GM12864 (cell line): ENCODE results near the gene SLC16A11.

Source experiments
- DNase-seq: peaks from one replicate; pipeline ENCODE4 v3.0.0-alpha.2; 2011; ENCODE audit warnings: low read depth
- H3K4me3 ChIP-seq: 2 replicates; pipeline ENCODE4 v1.5.1; 2011; ENCODE audit warnings: mild to moderate bottlenecking, low read depth, low read length, control low read depth
- CTCF ChIP-seq: IDR thresholded peaks from 2 replicates; pipeline ENCODE4 v1.5.1; 2011; ENCODE audit warnings: low read depth, mild to moderate bottlenecking, moderate library complexity, low read length, control low read depth, inconsistent platforms; ENCODE audit errors: missing control alignments

SLC16A11 gene

DNA sequence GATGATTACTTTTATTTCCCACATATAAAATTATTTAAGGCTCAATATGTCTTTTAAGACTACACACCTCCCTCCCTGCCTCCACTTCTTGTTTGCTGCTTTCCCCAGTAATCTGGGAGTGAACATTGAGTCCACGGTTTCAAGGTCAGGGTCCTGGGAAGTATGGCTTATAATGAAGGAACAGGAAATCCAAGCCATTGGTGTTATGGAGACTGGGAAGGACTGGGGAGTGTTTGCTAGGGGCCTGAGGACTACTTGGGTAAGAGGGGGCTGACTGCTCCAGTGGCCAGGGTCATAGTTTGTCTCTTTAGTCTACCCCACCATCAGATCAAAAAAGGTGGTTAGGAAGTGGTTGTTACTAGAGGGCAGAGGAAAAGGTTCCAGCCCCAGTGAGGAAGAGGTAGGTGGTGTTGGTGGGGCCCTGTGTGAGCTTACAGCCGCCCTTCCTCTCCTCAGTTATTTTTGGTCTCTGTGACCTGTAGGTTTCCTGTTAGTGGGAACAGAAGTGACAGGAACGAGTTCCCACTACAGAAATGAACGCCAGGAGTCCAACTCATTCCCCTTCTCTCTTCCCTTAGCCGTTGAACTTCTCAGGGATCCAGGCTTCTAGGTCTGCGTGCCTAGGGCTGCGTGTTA lies 8.8 kb downstream of the SLC16A11 start:
- no peak for DNase-seq
- no peak for TF ChIP-seq CTCF
- H3K4me3 ChIP-seq: peak overlapping the region; percentile 70

GRCh38 chr17:7029659-7030058 lies 14.2 kb downstream of the SLC16A11 start:
- peak overlapping the region; percentile 13; the same call in 1 of the 2 replicates for H3K4me3 ChIP-seq
- TF ChIP-seq CTCF: no peak
- no peak for DNase-seq

GRCh38 chr17:7029096-7029495 lies 14.8 kb downstream of the SLC16A11 start:
- no peak for DNase-seq
- no peak overlapping the region for H3K4me3 ChIP-seq
- TF ChIP-seq CTCF: no peak

DNA sequence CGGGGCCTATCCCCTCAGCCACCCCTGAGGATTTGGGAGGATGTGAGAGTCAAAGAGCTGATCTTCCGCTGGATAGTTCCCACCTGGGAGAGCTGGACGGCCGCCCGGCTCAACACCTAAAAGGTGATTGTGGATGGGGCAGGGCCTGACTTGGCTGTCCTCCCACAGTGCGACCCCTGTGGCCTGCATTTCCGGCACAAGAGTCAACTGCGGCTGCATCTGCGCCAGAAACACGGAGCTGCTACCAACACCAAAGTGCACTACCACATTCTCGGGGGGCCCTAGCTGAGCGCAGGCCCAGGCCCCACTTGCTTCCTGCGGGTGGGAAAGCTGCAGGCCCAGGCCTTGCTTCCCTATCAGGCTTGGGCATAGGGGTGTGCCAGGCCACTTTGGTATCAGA lies 16.6 kb downstream of the SLC16A11 start:
- no peak for TF ChIP-seq CTCF
- H3K4me3 ChIP-seq: no peak overlapping the region
- no peak for DNase-seq

DNA sequence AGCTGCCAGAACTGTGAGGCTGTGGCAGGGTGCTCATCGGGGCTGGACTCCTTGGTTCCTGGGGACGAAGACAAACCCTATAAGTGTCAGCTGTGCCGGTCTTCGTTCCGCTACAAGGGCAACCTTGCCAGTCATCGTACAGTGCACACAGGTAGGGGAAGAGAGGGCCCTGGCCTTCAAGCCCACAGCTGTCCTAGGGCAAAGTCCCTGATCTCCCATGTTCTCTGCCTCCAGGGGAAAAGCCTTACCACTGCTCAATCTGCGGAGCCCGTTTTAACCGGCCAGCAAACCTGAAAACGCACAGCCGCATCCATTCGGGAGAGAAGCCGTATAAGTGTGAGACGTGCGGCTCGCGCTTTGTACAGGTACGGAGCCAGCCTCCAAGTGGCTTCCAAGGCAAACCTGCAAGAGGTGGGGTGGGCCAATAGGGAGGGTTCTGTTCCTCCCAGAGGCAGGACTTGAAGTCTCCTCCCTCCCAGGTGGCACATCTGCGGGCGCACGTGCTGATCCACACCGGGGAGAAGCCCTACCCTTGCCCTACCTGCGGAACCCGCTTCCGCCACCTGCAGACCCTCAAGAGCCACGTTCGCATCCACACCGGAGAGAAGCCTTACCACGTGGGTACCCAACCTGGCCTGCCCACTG lies 17.3 kb downstream of the SLC16A11 start:
- no peak for DNase-seq
- no peak overlapping the region for H3K4me3 ChIP-seq
- TF ChIP-seq CTCF: no peak

DNA sequence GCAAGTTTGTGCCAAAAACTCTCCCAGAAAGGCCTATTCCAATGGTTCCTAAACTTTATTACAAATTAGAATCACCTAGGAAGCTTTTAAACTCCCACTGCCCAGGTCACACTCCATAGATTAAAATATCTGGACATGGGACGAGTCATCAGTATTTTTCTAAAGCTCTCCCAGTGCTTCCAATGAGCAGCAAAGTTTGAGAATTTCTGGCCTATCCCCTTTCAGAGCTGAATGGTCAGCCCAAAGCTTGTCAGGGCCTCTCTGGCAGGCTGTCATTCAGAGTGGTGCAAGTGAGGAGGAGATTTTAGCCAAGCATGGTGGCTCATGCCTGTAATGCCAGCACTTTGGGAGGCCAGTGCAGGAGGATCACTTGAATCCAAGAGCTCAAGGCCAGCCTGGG lies 18.6 kb downstream of the SLC16A11 start:
- DNase-seq: no peak
- no peak for TF ChIP-seq CTCF

GRCh38 chr17:7024402-7024785 lies 19.5 kb downstream of the SLC16A11 start:
- no peak for TF ChIP-seq CTCF
- H3K4me3 ChIP-seq: no peak overlapping the region
- no peak for DNase-seq

More for the DNA sequence above, 18.6 kb downstream of the SLC16A11 start:
- no peak overlapping the region for H3K4me3 ChIP-seq
